SK-N-SH (cell line): Measurements from ENCODE around the gene TXNDC2.

Source experiments
- CTCF ChIP-seq: fragments of 200-600 bp; sonication (generic); IDR thresholded peaks from 2 replicates; pipeline ENCODE4 v1.6.1; 2017; ENCODE audit warnings: antibody characterized with exemption, mild to moderate bottlenecking, moderate library complexity
- EP300 ChIP-seq, 2 experiments: IDR thresholded peaks; 2 replicates each; pipeline versions ENCODE4 v1.4.0 to v1.6.1; 2012; ENCODE audit warnings: borderline replicate concordance in 1 of 2, low read depth in 1 of 2, low read length in 1 of 2
- JUND ChIP-seq: IDR thresholded peaks from 2 replicates; pipeline ENCODE4 v1.4.0; 2012
- MXI1 ChIP-seq: IDR thresholded peaks from 2 replicates; pipeline ENCODE4 v1.6.1; 2012; ENCODE audit warnings: mild to moderate bottlenecking, low read depth, low read length, improper control_type of control experiment
- POLR2AphosphoS5 ChIP-seq: IDR thresholded peaks from 2 replicates; pipeline ENCODE4 v1.6.1; 2012; ENCODE audit warnings: low read depth, low read length
- RAD21 ChIP-seq: IDR thresholded peaks from 2 replicates; pipeline ENCODE4 v1.6.1; 2012; ENCODE audit warnings: mild to moderate bottlenecking, low read length
- REST ChIP-seq: IDR thresholded peaks from 2 replicates; pipeline ENCODE4 v1.6.1; 2012; ENCODE audit warnings: mild to moderate bottlenecking, low read depth, low read length, moderate library complexity
- RFX5 ChIP-seq: IDR thresholded peaks from 2 replicates; pipeline ENCODE4 v1.6.1; 2012; ENCODE audit warnings: mild to moderate bottlenecking, improper control_type of control experiment, low read length
- TCF12 ChIP-seq: IDR thresholded peaks from 2 replicates; pipeline ENCODE4 v1.4.0; 2012
- TEAD4 ChIP-seq: IDR thresholded peaks from 2 replicates; pipeline ENCODE4 v1.4.0; 2012; ENCODE audit warnings: mild to moderate bottlenecking, borderline replicate concordance; ENCODE audit not compliant: insufficient read depth
- USF2 ChIP-seq: fragments of 150-350 bp; IDR thresholded peaks from 2 replicates; pipeline ENCODE4 v1.6.1; 2017; ENCODE audit warnings: antibody characterized with exemption, low read length, low read depth, borderline replicate concordance
- YY1 ChIP-seq: IDR thresholded peaks from 2 replicates; pipeline ENCODE4 v1.4.0; 2012; ENCODE audit warnings: low read depth, mild to moderate bottlenecking

- TF ChIP-seq POLR2AphosphoS5, result no peak
- no peak for TF ChIP-seq TCF12
- no peak for TF ChIP-seq REST
- TF ChIP-seq RAD21, result no peak
- TF ChIP-seq USF2, result no peak
- TF ChIP-seq CTCF, result no peak
- no peak for TF ChIP-seq YY1
- no peak for TF ChIP-seq TEAD4
- no peak for TF ChIP-seq JUND
- TF ChIP-seq MXI1, result no peak
- no peak for TF ChIP-seq EP300 (IDR thresholded peaks at IDR 0.05; ENCODE audit: borderline replicate concordance in 1 of 2, low read depth in 1 of 2, low read length in 1 of 2)
- no peak for TF ChIP-seq RFX5
Measured at GRCh38 chr18:9919564-9920232, 33.9 kb downstream of the TXNDC2 start.
